WI38 (cell line): ENCODE results near the gene ZNF273.

Experiments
- H3K4me3 ChIP-seq: 2 replicates; pipeline ENCODE4 v1.5.1; 2011; ENCODE audit warnings: low read depth, mild to moderate bottlenecking, control low read depth, low read length
- TF ChIP-seq, protein P1 (sequence below): IDR thresholded peaks from 2 replicates; pipeline ENCODE4 v1.5.1; 2012; ENCODE audit warnings: low read depth, mild to moderate bottlenecking, control low read depth, low read length

Gene ZNF273

DNA sequence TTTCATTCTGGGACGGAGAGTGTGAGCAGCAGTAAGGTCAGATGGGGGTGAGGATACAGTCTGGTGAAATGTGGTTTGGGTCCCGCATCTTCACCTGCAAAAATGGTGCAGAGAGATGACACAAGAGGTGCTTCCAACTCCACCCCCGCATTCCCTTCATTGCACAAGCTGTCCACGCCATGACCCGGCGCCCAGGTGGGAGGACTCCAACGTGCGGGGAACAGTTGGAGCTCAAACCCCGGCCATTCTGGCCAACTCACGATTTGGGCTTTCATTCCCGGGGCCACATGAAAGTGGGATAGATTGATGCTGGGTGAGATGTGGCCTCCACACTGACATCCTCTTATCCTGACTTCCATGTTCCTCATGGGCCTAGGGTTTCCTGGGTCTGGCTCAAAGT, 34.6 kb upstream of the ZNF273 start:
- H3K4me3 ChIP-seq = no peak overlapping the region
- TF ChIP-seq, protein P1, sequence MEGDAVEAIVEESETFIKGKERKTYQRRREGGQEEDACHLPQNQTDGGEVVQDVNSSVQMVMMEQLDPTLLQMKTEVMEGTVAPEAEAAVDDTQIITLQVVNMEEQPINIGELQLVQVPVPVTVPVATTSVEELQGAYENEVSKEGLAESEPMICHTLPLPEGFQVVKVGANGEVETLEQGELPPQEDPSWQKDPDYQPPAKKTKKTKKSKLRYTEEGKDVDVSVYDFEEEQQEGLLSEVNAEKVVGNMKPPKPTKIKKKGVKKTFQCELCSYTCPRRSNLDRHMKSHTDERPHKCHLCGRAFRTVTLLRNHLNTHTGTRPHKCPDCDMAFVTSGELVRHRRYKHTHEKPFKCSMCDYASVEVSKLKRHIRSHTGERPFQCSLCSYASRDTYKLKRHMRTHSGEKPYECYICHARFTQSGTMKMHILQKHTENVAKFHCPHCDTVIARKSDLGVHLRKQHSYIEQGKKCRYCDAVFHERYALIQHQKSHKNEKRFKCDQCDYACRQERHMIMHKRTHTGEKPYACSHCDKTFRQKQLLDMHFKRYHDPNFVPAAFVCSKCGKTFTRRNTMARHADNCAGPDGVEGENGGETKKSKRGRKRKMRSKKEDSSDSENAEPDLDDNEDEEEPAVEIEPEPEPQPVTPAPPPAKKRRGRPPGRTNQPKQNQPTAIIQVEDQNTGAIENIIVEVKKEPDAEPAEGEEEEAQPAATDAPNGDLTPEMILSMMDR = no peak

DNA sequence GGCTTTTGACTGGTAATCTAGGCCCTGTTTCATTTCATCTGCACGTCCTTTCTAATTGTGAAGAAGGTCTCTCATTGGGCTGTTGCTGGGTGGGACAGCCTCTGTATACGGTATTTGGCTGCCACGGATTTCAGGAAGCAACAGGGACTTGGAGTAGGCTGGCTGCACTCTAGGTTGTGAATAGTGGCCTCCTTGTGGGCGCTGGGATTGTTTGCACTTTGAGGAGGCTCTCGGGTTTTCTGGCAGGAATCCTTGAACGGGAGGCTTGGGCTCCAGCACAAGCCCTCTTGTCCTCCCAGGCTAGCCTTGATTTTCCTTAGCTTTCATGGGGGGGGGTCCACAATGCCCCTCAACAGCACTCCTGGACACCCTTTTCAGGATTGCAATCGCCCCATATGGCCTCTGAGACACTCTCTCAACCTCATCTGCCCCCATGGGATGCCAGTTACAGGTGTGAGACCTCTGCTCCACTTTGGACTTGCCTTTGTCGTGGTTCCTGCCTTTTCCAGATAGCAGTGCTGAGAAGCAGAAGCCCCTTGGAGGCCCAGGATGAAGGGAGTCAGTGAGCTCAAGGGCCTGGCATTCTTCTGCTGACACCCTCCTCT, 33.9 kb upstream of the ZNF273 start:
- TF ChIP-seq, protein P1 = no peak

DNA sequence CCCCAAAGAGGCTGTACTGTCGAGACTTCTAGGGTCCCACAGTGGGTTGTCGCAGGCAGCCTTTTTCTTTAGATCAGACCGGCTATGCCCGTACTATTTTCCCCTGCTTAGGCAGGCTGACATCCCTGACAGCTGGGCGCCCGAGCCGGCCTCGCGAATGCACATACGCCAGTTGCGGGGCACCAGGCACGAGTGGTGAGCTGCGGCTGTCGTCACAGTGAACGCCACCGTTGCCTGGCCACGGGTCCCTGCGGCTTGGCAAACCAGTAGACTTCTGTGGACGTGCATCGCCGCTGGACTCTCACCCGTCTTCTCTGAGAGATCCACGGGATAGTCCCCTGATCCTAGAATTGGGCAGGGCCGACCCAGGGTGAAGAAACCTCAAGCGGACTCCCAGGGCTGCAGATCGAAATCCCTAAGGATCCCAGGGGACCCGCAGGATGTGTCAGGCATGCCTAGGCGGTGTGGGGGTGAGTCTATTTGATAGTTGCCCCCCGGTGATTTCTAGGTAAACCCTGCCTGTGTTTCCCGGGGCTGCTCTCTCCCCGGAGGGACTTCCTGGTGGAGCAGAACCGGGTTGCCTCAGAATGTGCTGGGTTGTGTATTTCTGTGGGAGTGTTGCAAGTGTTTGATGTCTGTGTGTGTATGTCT, 33.0 kb upstream of the ZNF273 start:
- TF ChIP-seq, protein P1 = no peak
- H3K4me3 ChIP-seq = no peak overlapping the region

More for the DNA sequence above, 33.9 kb upstream of the ZNF273 start:
- H3K4me3 ChIP-seq = no peak overlapping the region

DNA sequence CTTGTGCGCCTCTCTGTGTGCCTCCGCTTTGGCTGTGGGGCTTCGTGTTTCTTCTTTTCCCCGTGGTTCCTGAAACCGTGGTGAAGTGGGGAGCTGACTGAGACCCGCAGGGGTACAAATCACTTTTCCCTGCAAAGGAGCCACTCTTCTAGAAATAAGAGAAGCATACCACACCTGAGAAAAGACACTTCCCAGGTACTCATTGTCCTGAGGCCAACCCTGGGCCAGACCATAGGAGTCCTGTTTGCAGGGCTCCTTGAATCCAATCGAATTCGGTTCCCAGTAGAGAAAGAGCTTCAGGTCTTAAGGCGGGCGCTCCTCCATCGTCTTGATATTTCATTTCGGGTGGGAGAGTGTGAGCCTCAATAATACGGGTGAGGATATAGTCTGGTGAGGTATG, 32.4 kb upstream of the ZNF273 start:
- no peak overlapping the region for H3K4me3 ChIP-seq
- TF ChIP-seq, protein P1 = no peak

- no peak overlapping the region for H3K4me3 ChIP-seq
- TF ChIP-seq, protein P1 = no peak
These were observed 31.3 kb upstream of the ZNF273 start for GRCh38 chr7:64871761-64872160.

DNA sequence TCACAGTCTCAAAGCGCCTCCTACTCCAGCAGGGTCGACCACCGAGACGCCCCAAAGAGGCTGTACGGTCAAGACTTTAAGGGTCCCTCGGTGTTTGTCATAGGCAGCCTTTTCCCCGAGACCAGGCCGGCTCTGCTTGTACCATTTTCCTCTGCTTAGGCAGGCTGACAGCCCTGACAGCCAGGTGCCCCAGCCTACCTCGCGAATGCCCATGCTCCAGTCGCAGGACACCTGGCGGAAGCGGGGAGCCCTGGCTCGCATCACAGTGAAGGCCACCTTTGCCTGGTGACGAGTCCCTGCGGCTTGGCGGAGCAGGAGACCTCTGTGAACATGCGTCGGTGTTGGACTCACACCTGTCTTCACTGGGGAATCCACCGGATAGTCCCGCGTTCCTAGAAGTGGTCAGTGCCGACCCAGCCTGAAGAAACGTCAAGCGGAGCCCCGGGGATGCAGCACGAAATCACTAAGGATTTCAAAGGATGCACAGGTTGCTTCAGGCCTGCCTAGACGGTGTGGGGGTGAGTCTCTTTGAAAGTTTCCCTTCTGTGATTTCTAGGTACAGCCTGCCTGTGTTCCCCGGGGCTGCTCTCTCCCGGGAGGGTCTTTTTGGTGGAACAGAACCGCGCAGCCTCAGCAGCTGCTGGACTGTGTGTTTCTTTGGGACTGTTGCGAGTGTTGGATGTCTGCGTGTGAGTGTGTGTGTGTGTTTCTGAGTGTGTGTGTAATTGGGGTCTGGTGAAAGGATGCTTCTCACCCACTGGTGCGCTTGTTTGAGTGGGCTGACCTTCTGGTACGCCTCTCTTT, 30.5 kb upstream of the ZNF273 start:
- no peak overlapping the region for H3K4me3 ChIP-seq
- TF ChIP-seq, protein P1 = no peak

DNA sequence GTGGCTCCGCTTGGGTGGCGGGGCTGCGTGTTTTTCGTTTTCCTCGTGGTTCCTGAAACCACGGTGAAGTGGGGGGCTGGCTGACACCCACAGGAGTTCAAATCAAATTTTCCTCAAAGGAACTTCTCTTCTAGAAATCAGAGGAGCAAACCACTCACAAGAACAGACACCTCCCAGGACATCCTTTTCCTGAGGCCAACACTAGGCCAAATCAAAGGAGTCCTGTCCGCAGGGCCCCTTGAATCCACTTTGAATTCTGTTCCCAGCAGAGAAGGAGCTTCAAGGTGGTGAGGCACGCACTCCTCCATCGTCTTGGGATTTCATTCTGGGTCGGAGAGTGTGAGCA, 29.9 kb upstream of the ZNF273 start:
- no peak overlapping the region for H3K4me3 ChIP-seq
- TF ChIP-seq, protein P1 = no peak
